A673 (cell line): ENCODE data around the gene SHC4.

Experiments
- EZH2 ChIP-seq: fragments of 200-600 bp; sonication (generic); IDR thresholded peaks from 2 replicates; pipeline ENCODE4 v1.6.1; 2017; ENCODE audit warnings: borderline replicate concordance, low read depth, mild to moderate bottlenecking, mixed read lengths, antibody characterized with exemption, low read length; ENCODE audit not compliant: poor library complexity, severe bottlenecking
- TF ChIP-seq, protein P1 (sequence below): fragments of 300-800, 200-600 bp; sonication (generic); conservative IDR thresholded peaks from 2 replicates; pipeline ENCODE4 v1.5.1; 2017; ENCODE audit warnings: low read depth, mild to moderate bottlenecking, antibody characterized with exemption, low read length, moderate library complexity, mixed read lengths

DNA sequence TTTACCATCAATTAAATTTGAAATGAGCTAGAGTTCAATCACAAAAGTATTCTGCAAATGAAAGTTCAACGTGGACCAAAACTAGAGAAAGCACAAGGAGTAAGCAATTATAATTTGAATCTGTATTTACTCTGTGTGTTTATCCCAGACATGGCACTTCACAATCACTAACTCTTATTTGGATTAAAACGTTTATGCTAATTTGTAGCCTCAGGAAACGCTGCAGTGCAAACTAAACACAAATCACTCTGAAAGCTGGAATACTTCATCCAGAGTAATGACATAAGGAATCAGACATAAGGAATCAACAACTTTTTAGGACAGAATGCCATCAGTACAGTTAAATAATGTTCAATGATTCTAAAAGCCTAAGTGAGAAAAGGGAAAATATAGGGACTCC, 171.3 kb downstream of the SHC4 start:
- TF ChIP-seq, protein P1, sequence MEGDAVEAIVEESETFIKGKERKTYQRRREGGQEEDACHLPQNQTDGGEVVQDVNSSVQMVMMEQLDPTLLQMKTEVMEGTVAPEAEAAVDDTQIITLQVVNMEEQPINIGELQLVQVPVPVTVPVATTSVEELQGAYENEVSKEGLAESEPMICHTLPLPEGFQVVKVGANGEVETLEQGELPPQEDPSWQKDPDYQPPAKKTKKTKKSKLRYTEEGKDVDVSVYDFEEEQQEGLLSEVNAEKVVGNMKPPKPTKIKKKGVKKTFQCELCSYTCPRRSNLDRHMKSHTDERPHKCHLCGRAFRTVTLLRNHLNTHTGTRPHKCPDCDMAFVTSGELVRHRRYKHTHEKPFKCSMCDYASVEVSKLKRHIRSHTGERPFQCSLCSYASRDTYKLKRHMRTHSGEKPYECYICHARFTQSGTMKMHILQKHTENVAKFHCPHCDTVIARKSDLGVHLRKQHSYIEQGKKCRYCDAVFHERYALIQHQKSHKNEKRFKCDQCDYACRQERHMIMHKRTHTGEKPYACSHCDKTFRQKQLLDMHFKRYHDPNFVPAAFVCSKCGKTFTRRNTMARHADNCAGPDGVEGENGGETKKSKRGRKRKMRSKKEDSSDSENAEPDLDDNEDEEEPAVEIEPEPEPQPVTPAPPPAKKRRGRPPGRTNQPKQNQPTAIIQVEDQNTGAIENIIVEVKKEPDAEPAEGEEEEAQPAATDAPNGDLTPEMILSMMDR = no peak
- no peak for TF ChIP-seq EZH2
